AG04449 (cell line): Measurements from ENCODE around the gene PBX1.

ENCODE experiments used
- CTCF ChIA-PET: fragments of 350-600 bp; formaldehyde crosslinking; extraction: SDS; loops from one replicate; lab custom pipeline; 2021; ENCODE audit warnings: antibody characterized with exemption; lab: Yijun Ruan, JAX
- POLR2A ChIA-PET: fragments of 400-600, 350-600 bp; formaldehyde crosslinking; extraction: SDS; loops from one replicate; lab custom pipeline; 2020; ENCODE audit warnings: antibody characterized with exemption, inconsistent platforms; lab: Yijun Ruan, JAX
- DNase-seq: peaks from one replicate; pipeline ENCODE4 v3.0.0-alpha.2; 2010; ENCODE audit warnings: low read depth, low spot score
- H3K4me3 ChIP-seq: 2 replicates; pipeline ENCODE4 v1.5.1; 2011; ENCODE audit warnings: low read depth, mild to moderate bottlenecking, control low read depth, low read length
- CTCF ChIP-seq: IDR thresholded peaks from one replicate; pipeline ENCODE4 v1.5.1; 2011; ENCODE audit warnings: mild to moderate bottlenecking, moderate library complexity, low read length, control low read depth, inconsistent platforms; ENCODE audit not compliant: insufficient read depth; ENCODE audit errors: missing control alignments

Gene PBX1

GRCh38 chr1:164586591-164586990 is 27.6 kb downstream of the PBX1 start:
- DNase-seq, result no peak
- ChIA-PET POLR2A (no interaction called here), CTCF (interaction anchor here (0.8 kb wide), 1 partner anchor 200 kb away, joined by 3 read pairs; no protein-coding TSS in a partner anchor)
- H3K4me3 ChIP-seq, result no peak overlapping the region
- no peak for TF ChIP-seq CTCF

- H3K4me3 ChIP-seq, result no peak overlapping the region
- ChIA-PET POLR2A (interaction anchor here (0.5 to 0.6 kb wide), 3 partner anchors 15 to 53 kb away, joined by 3 to 5 read pairs (median 3); no protein-coding TSS in a partner anchor), CTCF (interaction anchor here (0.9 to 1.5 kb wide), 2 partner anchors 14 to 200 kb away, joined by 3 read pairs; no protein-coding TSS in a partner anchor)
- TF ChIP-seq CTCF, result no peak
- no peak for DNase-seq
Measured at GRCh38 chr1:164587617-164588501, 28.9 kb downstream of the PBX1 start.

- no peak for TF ChIP-seq CTCF
- ChIA-PET CTCF (interaction anchor here (0.9 to 1.5 kb wide), 2 partner anchors 13 to 199 kb away, joined by 3 read pairs; no protein-coding TSS in a partner anchor), POLR2A (interaction anchor here (0.5 to 0.6 kb wide), 3 partner anchors 14 to 54 kb away, joined by 3 to 5 read pairs (median 3); no protein-coding TSS in a partner anchor)
- DNase-seq, result no peak
- peak overlapping the region; percentile 45 for H3K4me3 ChIP-seq
Measured at GRCh38 chr1:164588516-164589341, 29.7 kb downstream of the PBX1 start.

- ChIA-PET CTCF (no interaction called here), POLR2A (no interaction called here)
- no peak for DNase-seq
- H3K4me3 ChIP-seq, result no peak overlapping the region
- no peak for TF ChIP-seq CTCF
Measured at GRCh38 chr1:164589408-164589807, 30.4 kb downstream of the PBX1 start.

- DNase-seq, result no peak
- CTCF ChIA-PET, result no interaction called here
- H3K4me3 ChIP-seq, result no peak overlapping the region
- POLR2A ChIA-PET, result no interaction called here
- no peak for TF ChIP-seq CTCF
Measured at GRCh38 chr1:164589961-164590507, 31.1 kb downstream of the PBX1 start.

- CTCF ChIA-PET, result no interaction called here
- no peak for DNase-seq
- POLR2A ChIA-PET, result no interaction called here
- TF ChIP-seq CTCF, result no peak
- no peak overlapping the region for H3K4me3 ChIP-seq
Measured at GRCh38 chr1:164590592-164590991, 31.6 kb downstream of the PBX1 start.
